ENCODE measurements around the gene TAF6. TPM values are rescaled to one million over a fixed set of nuclear protein-coding genes. Genes with fewer than 3 reads are reported as not detected.

The TAF6 gene
- total and polyA plus RNA-seq, 9 of the 15 experiments (the other 6 are each of a cell fraction or from before 2014, with no cell fraction given) = 0.78 to 78.7 (median 21.3) TPM

DNA sequence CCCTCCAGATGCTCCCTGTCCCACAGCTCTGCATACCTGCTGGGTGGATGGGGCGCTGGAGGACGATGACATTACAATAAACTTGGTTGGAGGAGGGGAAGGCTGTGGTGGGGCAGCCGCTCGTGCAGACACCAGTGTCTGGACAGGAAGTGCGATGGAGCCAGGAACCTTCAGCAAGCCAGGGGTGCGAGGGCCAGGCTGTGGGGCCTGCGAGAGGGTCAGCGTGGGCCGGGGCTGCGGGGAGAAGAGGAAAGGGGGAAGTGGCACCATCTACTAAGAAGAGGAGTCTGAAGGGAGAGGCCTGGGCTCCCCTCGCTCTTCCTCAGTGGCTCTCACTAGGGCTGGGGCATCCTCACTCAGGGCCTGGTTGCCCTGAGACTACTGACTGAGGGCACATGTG lies 11.3 kb downstream of the TAF6 start:
- FAIRE-seq (no peak), ATAC-seq (no peak), DNase-seq (ENCODE audit: extremely low read depth in 1 of 4, low spot score in 3 of 4) (no peak)
- H2AFZ ChIP-seq (ENCODE audit: low read depth, low read length) = no peak overlapping the region
- H3K9ac ChIP-seq (ENCODE audit: insufficient read depth in 1 of 2, low read depth in 2 of 2, low read length in 2 of 2) = peak overlapping the region in 1 of 2 experiments; percentile 65; a peak in 1 of 4 replicates
- ChIA-PET CTCF (ENCODE audit: low intra/inter-chr PET ratio) (no interaction called here), POLR2A (no interaction called here)
- peaks cover 83% of the 10 kb centered on the region; the same call in 2 of the 3 replicates for H3K36me3 ChIP-seq (ENCODE audit: control insufficient read depth, insufficient read depth, low read length)
- no peaks in the 10 kb centered on the region for H3K79me2 ChIP-seq (ENCODE audit: control insufficient read depth, insufficient read depth, low read length)
- no peak overlapping the region for H3K4me2 ChIP-seq (ENCODE audit: insufficient read depth, low read length)
- H3K4me3 ChIP-seq = no peak overlapping the region
- H3K9me1 ChIP-seq (ENCODE audit: control insufficient read depth, insufficient read depth, low read length) = peaks cover 3% of the 10 kb centered on the region
- H3K27ac ChIP-seq (ENCODE audit: extremely low read depth, low read depth, low read length) = no peak overlapping the region
- no peaks in the 10 kb centered on the region for H3K9me3 ChIP-seq (replicated peaks; ENCODE audit: control insufficient read depth, insufficient read depth, low read depth, low read length)
- intact Hi-C loops (cut with micrococcal nuclease) (no loop called here), in situ Hi-C loops (cut with MboI) (no loop called here)
- TF ChIP-seq ZBED1 (IDR thresholded peaks at IDR 0.05) (no peak), POLR2G (IDR thresholded peaks at IDR 0.05; ENCODE audit: low read depth, low read length) (peak; percentile 62; the same call in 1 of the 2 replicates)
- no peaks in the 10 kb centered on the region for H4K20me1 ChIP-seq (replicated peaks; ENCODE audit: control insufficient read depth, insufficient read depth, low read length)
- peaks cover 2 to 40% of the 10 kb centered on the region in 2 experiments; a peak in 4 of 5 replicates for H3K4me1 ChIP-seq (replicated peaks in 1 of 2; ENCODE audit: control insufficient read depth in 2 of 2, insufficient read depth in 2 of 2, low read length in 2 of 2)
- WGBS (ENCODE audit: insufficient coverage, low coverage, missing lambda C conversion rate) = 84% methylated on average over 11 of the region's 11 CpGs
- no TSS peak for BruUV-seq (replicated peaks)
- H3K27me3 ChIP-seq (ENCODE audit: control insufficient read depth in 2 of 2, insufficient read depth in 2 of 2, low read length in 2 of 2) = no peaks in the 10 kb centered on the region

GRCh38 chr7:100107125-100107737 lies 11.9 kb downstream of the TAF6 start:
- H3K9ac ChIP-seq (ENCODE audit: insufficient read depth in 1 of 2, low read depth in 2 of 2, low read length in 2 of 2) = peak overlapping the region in 1 of 2 experiments; percentile 65; a peak in 1 of 4 replicates
- H3K27ac ChIP-seq (ENCODE audit: extremely low read depth, low read depth, low read length) = no peak overlapping the region
- no peaks in the 10 kb centered on the region for H3K9me3 ChIP-seq (replicated peaks; ENCODE audit: control insufficient read depth, insufficient read depth, low read depth, low read length)
- DNase-seq (ENCODE audit: extremely low read depth in 1 of 4, low spot score in 3 of 4) (peak in 1 of 4 experiments; percentile 11), FAIRE-seq (no peak), ATAC-seq (no peak)
- WGBS (ENCODE audit: insufficient coverage, low coverage, missing lambda C conversion rate) = 90% methylated on average over 25 of the region's 25 CpGs
- ChIA-PET POLR2A (no interaction called here), CTCF (ENCODE audit: low intra/inter-chr PET ratio) (no interaction called here)
- H2AFZ ChIP-seq (ENCODE audit: low read depth, low read length) = no peak overlapping the region
- in situ Hi-C loops (cut with MboI) = no loop called here
- H3K9me1 ChIP-seq (ENCODE audit: control insufficient read depth, insufficient read depth, low read length) = peaks cover 3% of the 10 kb centered on the region
- H3K4me2 ChIP-seq (ENCODE audit: insufficient read depth, low read length) = no peak overlapping the region
- TF ChIP-seq PRMT5 (CRISPR knock-in tag; IDR thresholded peaks at IDR 0.05) = no peak
- no peak for TF ChIP-seq CHD2 (IDR thresholded peaks at IDR 0.05; ENCODE audit: low read depth, low read length)
- TF ChIP-seq POLR2G (IDR thresholded peaks at IDR 0.05; ENCODE audit: low read depth, low read length) = peak; percentile 51
- TF ChIP-seq, protein P1, sequence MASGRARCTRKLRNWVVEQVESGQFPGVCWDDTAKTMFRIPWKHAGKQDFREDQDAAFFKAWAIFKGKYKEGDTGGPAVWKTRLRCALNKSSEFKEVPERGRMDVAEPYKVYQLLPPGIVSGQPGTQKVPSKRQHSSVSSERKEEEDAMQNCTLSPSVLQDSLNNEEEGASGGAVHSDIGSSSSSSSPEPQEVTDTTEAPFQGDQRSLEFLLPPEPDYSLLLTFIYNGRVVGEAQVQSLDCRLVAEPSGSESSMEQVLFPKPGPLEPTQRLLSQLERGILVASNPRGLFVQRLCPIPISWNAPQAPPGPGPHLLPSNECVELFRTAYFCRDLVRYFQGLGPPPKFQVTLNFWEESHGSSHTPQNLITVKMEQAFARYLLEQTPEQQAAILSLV (tag; IDR thresholded peaks at IDR 0.05) = no peak
- intact Hi-C loops (cut with micrococcal nuclease) = no loop called here
- H3K4me3 ChIP-seq = no peak overlapping the region
- no peaks in the 10 kb centered on the region for H3K27me3 ChIP-seq (ENCODE audit: control insufficient read depth in 2 of 2, insufficient read depth in 2 of 2, low read length in 2 of 2)
- H3K79me2 ChIP-seq (ENCODE audit: control insufficient read depth, insufficient read depth, low read length) = peaks cover 6% of the 10 kb centered on the region; the same call in 2 of the 3 replicates
- no peaks in the 10 kb centered on the region for H4K20me1 ChIP-seq (replicated peaks; ENCODE audit: control insufficient read depth, insufficient read depth, low read length)
- TSS peak; percentile 88 for BruUV-seq (replicated peaks)
- peaks cover 7 to 46% of the 10 kb centered on the region in 2 experiments; a peak in 4 of 5 replicates for H3K4me1 ChIP-seq (replicated peaks in 1 of 2; ENCODE audit: control insufficient read depth in 2 of 2, insufficient read depth in 2 of 2, low read length in 2 of 2)
- peaks cover 77% of the 10 kb centered on the region; the same call in 2 of the 3 replicates for H3K36me3 ChIP-seq (ENCODE audit: control insufficient read depth, insufficient read depth, low read length)

Measured in K562 (cell line).